Keratinocyte (primary cell): ENCODE measurements around the gene ADD2.

Experiments
- EZH2 ChIP-seq: IDR thresholded peaks from one replicate; pipeline ENCODE4 v1.6.1; 2012; ENCODE audit warnings: inconsistent platforms, mild to moderate bottlenecking, low read length, moderate library complexity
- TF ChIP-seq, protein P1 (sequence below), 3 experiments: IDR thresholded peaks in 1 of 3; conservative IDR thresholded peaks in 1 of 3; optimal IDR thresholded peaks in 1 of 3; 2 replicates in 2 of 3; 3 replicates in 1 of 3; pipeline versions ENCODE3 to v1.5.1; 2011; ENCODE audit warnings: low read length in 3 of 3, mild to moderate bottlenecking in 3 of 3, moderate library complexity in 2 of 3, control low read depth in 1 of 3, inconsistent platforms in 1 of 3; ENCODE audit not compliant: insufficient read depth in 2 of 3; ENCODE audit errors: extremely low read depth in 1 of 3

DNA sequence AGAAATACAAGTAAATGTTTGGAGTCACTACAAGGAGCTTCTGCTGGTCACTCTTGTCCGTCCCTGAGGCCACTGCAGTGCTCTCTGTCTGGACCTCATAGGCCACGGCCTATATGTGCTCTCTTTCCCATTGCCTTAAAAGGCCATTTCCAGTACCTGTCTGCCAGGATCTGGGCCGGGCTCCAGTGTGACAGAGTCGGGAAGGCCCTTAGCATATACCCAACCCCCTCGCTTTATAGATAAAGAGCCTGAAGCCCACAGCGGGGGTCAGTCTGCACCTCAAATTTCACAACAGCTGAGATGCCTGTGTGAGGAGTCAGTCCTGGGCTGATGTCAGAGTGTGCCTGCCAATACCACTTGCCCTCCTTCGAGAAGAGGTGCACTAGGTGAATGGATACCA, 39.9 kb downstream of the ADD2 start:
- TF ChIP-seq, protein P1, sequence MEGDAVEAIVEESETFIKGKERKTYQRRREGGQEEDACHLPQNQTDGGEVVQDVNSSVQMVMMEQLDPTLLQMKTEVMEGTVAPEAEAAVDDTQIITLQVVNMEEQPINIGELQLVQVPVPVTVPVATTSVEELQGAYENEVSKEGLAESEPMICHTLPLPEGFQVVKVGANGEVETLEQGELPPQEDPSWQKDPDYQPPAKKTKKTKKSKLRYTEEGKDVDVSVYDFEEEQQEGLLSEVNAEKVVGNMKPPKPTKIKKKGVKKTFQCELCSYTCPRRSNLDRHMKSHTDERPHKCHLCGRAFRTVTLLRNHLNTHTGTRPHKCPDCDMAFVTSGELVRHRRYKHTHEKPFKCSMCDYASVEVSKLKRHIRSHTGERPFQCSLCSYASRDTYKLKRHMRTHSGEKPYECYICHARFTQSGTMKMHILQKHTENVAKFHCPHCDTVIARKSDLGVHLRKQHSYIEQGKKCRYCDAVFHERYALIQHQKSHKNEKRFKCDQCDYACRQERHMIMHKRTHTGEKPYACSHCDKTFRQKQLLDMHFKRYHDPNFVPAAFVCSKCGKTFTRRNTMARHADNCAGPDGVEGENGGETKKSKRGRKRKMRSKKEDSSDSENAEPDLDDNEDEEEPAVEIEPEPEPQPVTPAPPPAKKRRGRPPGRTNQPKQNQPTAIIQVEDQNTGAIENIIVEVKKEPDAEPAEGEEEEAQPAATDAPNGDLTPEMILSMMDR (optimal IDR thresholded peaks at IDR 0.05 in 1 of 3, IDR thresholded peaks at IDR 0.05 in 1 of 3, conservative IDR thresholded peaks at IDR 0.05 in 1 of 3; ENCODE audit: extremely low read depth in 1 of 3, insufficient read depth in 2 of 3, low read length in 3 of 3) = no peak
- TF ChIP-seq EZH2 = no peak
